Measurements from ENCODE around the gene SLC45A1.

Gene SLC45A1

GRCh38 chr1:8356256-8357209, 38.6 kb downstream of the SLC45A1 start:
- no peak for DNase-seq

GRCh38 chr1:8357329-8358101, 39.6 kb downstream of the SLC45A1 start:
- no peak for DNase-seq

- DNase-seq, result no peak
Observed at GRCh38 chr1:8358241-8358896, 40.5 kb downstream of the SLC45A1 start.

GRCh38 chr1:8358897-8359616, 41.1 kb downstream of the SLC45A1 start:
- no peak for DNase-seq

- no peak for DNase-seq
Observed at GRCh38 chr1:8359617-8360481, 41.9 kb downstream of the SLC45A1 start.

GRCh38 chr1:8360493-8361197, 42.7 kb downstream of the SLC45A1 start:
- no peak for DNase-seq

GRCh38 chr1:8361198-8361849, 43.4 kb downstream of the SLC45A1 start:
- no peak for DNase-seq

GRCh38 chr1:8362701-8363101, 44.8 kb downstream of the SLC45A1 start:
- DNase-seq, result no peak

- no peak for DNase-seq
Observed at GRCh38 chr1:8363186-8363766, 45.4 kb downstream of the SLC45A1 start.

GRCh38 chr1:8363767-8364301, 45.9 kb downstream of the SLC45A1 start:
- no peak for DNase-seq

- no peak for DNase-seq
Observed at GRCh38 chr1:8364528-8365442, 46.9 kb downstream of the SLC45A1 start.

GRCh38 chr1:8365661-8366362, 47.9 kb downstream of the SLC45A1 start:
- no peak for DNase-seq

GRCh38 chr1:8367571-8368194, 49.8 kb downstream of the SLC45A1 start:
- no peak for DNase-seq

GRCh38 chr1:8368956-8369639, 51.2 kb downstream of the SLC45A1 start:
- DNase-seq, result no peak

- DNase-seq, result no peak
Observed at GRCh38 chr1:8370046-8370881, 52.4 kb downstream of the SLC45A1 start.

- no peak for DNase-seq
Observed at GRCh38 chr1:8370905-8371315, 53.0 kb downstream of the SLC45A1 start.
